RPMI8226 (cell line): ENCODE results near the gene DAAM2.

ENCODE experiments used
- DNase-seq: peaks from one replicate; pipeline ENCODE4 v3.0.0-alpha.2; 2015

The DAAM2 gene

DNA sequence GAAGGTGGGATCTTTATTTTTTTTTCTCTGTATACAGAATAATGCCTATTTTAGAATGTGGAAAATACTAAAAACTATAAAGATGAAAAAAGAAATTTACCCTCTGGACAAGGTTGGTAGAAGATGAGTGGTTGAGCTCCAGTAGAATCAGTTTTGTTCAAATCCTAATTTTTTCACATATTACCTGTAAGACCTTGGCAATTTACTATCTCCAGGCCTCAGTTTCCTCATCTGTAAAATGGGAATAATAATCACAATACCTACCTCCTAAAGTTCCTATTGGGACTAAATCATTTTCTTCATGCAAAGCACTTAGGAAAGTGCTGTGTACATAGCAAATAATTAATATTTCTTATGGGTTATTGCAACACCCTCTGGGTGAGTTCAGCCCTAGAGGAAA, 28.4 kb downstream of the DAAM2 start:
- DNase-seq: no peak

DNA sequence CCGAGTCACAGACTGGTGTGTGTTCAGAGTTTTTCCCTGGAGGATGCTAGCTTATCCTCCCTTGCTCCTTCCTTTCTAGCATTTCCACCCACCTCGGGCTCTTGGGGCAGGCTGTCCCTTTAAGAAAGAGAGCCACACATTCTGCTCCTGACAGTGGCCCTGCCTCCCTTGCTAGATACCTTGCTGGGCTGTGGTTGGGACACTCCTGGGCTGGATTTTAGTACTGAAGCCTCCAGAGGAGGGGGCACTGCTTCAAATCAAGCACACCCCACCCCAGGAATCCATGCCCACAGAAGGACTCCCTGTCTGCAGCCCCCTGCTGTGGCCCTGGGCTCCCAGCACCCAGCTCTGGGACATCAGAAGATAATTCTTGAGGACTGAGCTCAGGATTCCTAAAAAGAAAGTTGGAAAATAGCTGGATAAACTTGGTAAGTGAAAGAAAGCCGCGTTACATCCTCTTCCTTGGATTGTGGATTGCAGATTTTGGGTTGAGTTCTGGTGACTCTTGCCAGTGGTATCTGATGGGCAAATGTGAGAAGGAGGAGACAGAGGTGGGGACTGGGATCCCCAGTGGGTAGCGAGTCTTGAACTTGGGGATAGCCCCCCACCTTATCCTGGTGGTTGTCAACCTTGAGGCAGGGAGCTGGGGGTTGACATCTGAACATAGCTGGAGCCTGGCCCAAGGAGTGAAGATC, 29.0 kb downstream of the DAAM2 start:
- DNase-seq: no peak

DNA sequence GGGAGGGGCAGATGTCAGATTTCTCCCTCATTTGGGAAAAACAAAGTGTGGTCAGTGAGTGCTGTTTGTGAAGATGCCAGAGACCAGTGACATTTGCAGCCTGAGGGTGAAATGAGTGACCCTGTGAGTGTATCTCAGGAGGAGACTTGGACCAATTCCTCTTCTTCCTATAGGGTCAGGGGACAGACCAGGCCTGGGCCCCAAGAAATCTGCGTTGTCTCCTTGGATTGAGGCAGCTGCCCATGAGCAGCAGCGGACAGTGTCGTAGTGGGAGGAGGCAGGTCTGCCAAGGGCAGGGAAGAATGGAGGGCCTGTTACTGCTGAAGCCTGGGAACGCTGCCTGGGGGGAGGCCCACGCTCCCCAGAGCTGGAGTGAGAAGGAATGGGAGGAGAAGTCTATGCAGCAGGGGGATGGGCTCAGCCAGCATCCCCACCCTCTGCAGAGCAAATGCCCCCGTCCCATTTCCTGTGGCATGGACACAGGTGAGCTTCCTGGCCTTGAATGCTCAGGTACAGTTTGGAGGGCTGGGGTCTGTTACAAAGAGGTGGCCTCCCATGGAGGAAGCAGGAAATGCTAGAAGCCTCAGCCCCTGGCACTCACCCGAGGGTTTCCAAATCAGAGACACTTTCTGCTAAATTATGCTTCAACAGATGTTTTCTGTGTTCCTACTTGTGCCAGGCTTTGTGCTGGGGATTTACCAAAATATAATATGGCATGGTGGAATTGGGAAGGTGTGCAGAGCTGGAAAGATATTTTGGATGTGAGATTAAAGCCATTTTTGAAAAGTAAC, 29.8 kb downstream of the DAAM2 start:
- DNase-seq: no peak

DNA sequence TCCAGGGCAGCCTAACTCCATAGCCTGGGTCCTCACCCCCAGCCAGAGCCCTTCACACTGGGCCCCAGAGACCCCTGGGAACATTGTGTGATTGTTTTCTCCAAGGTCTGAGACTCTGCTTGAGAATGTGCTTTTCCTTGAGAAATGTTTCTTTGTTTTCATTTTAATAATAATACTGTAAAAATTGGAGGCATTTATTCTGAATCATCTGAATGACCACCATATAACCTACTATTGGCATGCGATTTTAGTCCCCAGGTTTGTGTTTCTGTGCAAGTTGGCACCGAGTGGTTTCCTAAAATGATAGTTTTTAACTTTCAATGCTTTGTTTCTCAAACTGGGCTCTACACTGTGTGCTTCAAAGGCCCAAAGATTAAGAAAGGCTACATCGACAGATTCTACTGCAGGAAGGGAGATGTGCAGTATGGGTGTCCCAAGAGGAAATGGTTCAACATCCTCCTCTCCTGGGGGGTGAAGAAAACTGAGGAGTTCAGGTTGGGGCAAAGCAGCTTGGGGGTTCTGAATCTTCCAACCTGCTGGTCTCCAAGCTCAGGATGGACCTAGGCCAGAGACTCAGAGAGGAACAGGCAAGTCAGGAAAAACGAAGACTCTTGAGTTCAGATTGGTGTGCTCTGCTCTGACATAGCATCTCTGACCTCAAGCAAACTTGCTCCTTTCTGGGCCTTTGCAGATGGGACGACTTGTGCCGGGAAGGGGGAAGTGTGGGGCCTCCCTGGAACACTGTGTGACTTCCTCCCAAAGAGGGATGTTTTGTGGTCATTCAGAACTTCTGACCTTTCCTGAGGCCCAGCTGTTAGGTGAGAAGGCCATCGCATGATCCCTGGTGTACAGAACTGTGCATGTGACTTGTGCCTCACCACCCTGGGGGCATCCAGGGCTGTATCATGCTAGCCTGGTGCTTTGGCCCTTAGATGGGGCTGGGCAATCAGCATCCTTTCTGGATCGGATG, 31.0 kb downstream of the DAAM2 start:
- DNase-seq: no peak

GRCh38 chr6:39824030-39824926, 32.1 kb downstream of the DAAM2 start:
- no peak for DNase-seq

DNA sequence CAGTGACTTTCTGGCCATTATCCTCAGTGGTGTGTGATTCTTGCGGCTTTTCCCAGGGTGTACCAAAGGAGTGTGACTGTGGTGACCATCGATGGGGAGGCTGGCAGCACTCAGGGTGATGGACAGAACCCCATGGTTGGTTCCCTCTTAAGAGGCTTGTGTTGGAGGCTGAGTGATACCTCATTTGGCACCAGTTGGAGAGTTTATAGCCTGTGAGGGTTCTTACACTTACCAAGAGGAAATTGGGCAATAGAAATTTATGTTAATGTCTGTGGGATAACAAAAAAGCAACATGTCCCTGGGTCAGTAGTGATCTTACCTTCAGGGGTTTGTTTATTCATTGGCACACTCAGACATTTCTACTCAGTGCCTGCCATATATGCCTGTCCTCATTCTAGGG, 37.2 kb downstream of the DAAM2 start:
- no peak for DNase-seq

DNA sequence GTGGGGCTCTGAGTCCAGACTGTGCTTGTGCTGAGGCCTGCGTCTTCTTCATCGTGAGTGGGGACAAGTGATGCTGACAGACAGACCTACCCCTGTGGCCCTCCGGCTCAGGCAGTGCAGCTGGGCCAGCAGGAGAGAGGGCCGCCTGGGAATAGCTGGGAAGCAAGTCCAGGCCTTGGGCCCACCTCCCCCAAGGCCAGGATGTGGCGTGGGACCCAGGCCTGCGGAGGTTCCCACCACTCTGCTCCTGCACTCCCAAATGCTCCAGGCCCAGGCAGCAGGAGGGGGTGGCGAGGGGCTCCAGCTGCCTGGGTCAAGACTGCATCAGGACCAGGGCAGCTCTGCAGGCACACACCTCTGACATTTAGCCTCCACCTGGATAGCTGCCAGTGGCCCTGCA, 38.3 kb downstream of the DAAM2 start:
- no peak for DNase-seq

- DNase-seq: no peak
Measured at GRCh38 chr6:39831701-39832100, 39.5 kb downstream of the DAAM2 start.

- DNase-seq: no peak
Measured at GRCh38 chr6:39834278-39834677, 42.1 kb downstream of the DAAM2 start.

GRCh38 chr6:39834866-39835265, 42.7 kb downstream of the DAAM2 start:
- no peak for DNase-seq

DNA sequence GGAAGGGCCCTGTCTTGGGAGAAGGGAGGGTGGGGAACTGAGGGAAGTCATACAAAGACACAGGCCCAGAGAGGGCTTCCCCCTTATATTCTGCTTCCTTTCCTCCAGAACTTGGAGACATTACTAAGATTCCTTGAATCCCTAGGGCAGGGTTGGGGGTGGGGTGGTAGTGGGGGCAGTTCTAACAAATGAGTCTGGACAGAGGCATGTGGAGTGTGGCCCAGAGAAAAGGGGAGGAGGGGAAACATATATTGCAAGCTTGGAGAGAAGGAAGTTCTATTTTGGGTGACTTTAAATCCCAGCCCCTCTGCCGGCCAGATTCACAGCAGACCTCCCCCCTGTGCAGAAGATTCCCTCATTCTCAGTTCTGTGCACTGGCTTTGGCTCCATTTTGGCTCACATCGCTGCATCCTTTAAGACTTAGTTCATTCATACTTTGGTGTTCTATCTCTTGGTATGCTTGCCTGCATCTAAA, 43.7 kb downstream of the DAAM2 start:
- DNase-seq: no peak

DNA sequence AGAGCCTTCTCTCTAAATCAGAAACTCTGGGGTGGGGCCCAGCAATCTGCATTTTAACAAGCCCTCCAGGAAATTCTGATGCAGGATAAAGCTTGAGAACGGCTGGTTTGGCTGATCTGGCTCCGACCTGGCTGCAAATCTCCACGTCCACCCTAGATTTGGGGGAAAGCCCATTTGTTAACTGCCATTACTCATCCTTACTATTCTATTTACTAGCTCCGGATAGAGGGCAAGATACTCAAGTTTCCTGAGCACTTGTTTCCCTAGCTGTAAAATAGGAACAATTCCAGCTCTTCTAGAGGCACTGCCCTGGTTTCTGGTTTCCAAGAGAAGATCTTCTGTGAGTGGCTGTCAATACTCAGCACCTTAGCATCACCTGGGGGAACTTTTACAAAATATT, 44.4 kb downstream of the DAAM2 start:
- DNase-seq: no peak

- DNase-seq: no peak
Measured at GRCh38 chr6:39839445-39839844, 47.3 kb downstream of the DAAM2 start.

- no peak for DNase-seq
Measured at GRCh38 chr6:39840781-39841180, 48.6 kb downstream of the DAAM2 start.

DNA sequence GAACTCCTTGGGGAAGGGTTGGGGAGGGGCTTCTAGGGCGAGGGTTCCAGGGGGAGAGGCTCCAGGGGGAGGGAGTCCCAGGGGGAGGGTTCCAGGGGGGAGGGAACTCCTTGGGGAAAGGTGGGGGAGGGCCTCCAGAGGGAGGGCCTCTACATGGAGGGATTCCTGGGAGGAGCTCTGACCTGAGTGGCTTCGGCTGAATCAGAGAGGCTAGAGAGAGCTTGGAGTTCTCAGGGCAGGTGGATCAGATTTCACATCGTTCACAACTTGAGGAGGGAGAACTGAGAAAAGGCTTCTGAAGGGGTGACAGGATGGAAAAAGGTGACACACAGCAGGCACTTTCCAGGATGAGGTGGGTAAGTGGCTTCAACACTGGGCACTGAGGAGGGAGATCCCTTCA, 49.1 kb downstream of the DAAM2 start:
- no peak for DNase-seq

DNA sequence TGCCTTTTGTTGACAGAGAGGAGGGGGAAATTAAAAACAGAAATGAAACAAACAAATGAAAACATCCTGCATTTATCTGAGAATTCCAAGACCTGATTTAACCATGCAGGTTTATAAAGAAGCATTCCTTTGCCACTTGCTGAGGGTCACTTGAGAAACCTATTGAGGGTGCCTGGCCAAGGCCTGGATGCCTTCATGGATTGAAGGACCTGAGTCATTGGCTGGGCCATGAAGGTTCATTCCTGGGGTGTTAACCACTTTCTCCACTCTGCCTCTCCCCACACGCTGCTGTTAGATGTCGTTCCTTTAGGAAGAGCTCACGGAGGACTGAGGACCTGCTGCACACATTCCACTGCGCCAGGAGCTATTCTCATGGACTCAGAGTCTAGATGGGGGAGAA, 49.7 kb downstream of the DAAM2 start:
- no peak for DNase-seq

GRCh38 chr6:39843305-39844020, 51.3 kb downstream of the DAAM2 start:
- DNase-seq: no peak

DNA sequence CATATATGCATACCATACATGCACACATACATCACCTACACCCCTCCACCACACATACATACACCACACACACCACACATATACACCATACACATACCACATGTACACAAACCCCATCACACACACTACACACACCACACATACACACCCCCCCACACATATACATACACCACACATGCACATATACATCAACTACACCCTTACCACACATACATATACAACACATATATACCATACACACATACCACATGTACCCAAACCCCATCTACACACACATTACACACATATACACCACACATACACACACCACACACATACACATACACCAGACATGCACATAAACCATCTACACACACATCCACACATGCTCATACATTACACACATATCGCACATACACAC, 52.7 kb downstream of the DAAM2 start:
- no peak for DNase-seq

- no peak for DNase-seq
Measured at GRCh38 chr6:39847221-39847620, 55.0 kb downstream of the DAAM2 start.

GRCh38 chr6:39848171-39848570, 56.0 kb downstream of the DAAM2 start:
- no peak for DNase-seq

- DNase-seq: no peak
Measured at GRCh38 chr6:39849228-39849627, 57.1 kb downstream of the DAAM2 start.

DNA sequence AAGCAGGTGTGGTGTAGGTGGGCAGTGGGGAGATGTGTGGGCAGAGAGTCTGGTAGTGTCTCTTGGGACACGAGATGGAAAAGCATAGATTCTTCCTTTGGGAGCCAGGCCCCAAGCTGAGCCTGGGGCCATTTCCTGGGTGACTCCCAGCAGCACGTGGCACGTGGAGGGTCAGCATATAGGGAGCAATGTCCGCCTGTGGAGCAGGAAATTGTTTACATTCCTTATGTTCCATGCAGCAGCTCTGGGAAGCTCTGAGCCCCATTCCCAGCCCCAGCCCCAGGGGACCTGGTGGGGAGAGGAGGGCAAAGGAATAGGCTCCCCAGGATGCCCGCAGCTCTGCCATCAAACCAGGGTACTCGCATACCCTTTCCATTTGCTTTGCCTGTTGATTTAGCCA, 57.6 kb downstream of the DAAM2 start:
- no peak for DNase-seq
